Measurements from ENCODE around the gene PTPRD. TPM values are rescaled to one million over a fixed set of nuclear protein-coding genes. Genes with fewer than 3 reads are reported as not detected.

Gene PTPRD
- total RNA-seq, 1 experiment from 2014 or later, result 32.5 TPM

- Mint-ChIP-seq H3K9me3 (no peaks in the 10 kb centered on the region; a peak in 1 of 5 replicates), H3K27ac (no peak overlapping the region), H3K36me3 (ENCODE audit: insufficient read depth in 1 of 3, low read depth in 3 of 3) (no peaks in the 10 kb centered on the region; a peak in 1 of 7 replicates), H3K27me3 (ENCODE audit: low read depth) (peaks cover 28% of the 10 kb centered on the region), H3K4me3 (peak overlapping the region in 1 of 2 experiments; percentile 13; a peak in 1 of 5 replicates), H3K4me1 (peaks cover 57 to 63% of the 10 kb centered on the region in 2 experiments)
- peak; percentile 62 for TF ChIP-seq CTCF (conservative IDR thresholded peaks at IDR 0.05)
- Histone ChIP-seq H3K79me2 (ENCODE audit: insufficient read depth, low read length) (no peaks in the 10 kb centered on the region), H3K23me2 (ENCODE audit: insufficient read length, low read depth, low read length, poor library complexity, severe bottlenecking) (peaks cover 11% of the 10 kb centered on the region), H3K4ac (ENCODE audit: low read depth, low read length) (no peak overlapping the region), H3K27me3 (ENCODE audit: insufficient read depth, low read length) (no peaks in the 10 kb centered on the region), H2BK15ac (ENCODE audit: low read depth, low read length) (no peak overlapping the region), H2BK12ac (ENCODE audit: insufficient read length, low read depth, low read length) (no peak overlapping the region), H3K4me2 (ENCODE audit: insufficient read depth, insufficient read length, low read length) (no peak overlapping the region), H3K23ac (ENCODE audit: insufficient read length, low read depth, low read length) (no peak overlapping the region), H3K9me3 (ENCODE audit: control insufficient read depth, low read depth, low read length) (no peaks in the 10 kb centered on the region), H4K8ac (replicated peaks; ENCODE audit: insufficient read length, low read depth, low read length) (no peak overlapping the region), H2AK5ac (ENCODE audit: insufficient read length, low read length) (no peak overlapping the region), H3K4me1 (ENCODE audit: insufficient read depth, low read length) (peaks cover 2% of the 10 kb centered on the region; the same call in 1 of the 2 replicates), H2AFZ (ENCODE audit: low read length) (no peak overlapping the region), H4K20me1 (ENCODE audit: control insufficient read depth, insufficient read depth, insufficient read length) (no peaks in the 10 kb centered on the region), H2BK120ac (ENCODE audit: low read depth, low read length, poor library complexity, severe bottlenecking) (no peak overlapping the region), H2BK20ac (ENCODE audit: low read depth, low read length, poor library complexity, severe bottlenecking) (no peak overlapping the region), H3K27ac (ENCODE audit: insufficient read length, low read depth, low read length) (no peak overlapping the region), H4K5ac (ENCODE audit: insufficient read length, low read depth, low read length) (no peak overlapping the region), H3K14ac (ENCODE audit: insufficient read depth, low read length) (no peak overlapping the region), H3K9ac (ENCODE audit: extremely low read depth, insufficient read length, low read length) (no peak overlapping the region), H3K79me1 (ENCODE audit: insufficient read depth, low read depth, low read length, poor library complexity, severe bottlenecking) (no peaks in the 10 kb centered on the region), H2BK5ac (ENCODE audit: insufficient read length, low read length) (no peak overlapping the region), H3T11ph (ENCODE audit: low read length) (no peak overlapping the region), H3K18ac (ENCODE audit: insufficient read length, low read depth, low read length) (no peak overlapping the region), H3K56ac (ENCODE audit: insufficient read length, low read depth, low read length) (no peak overlapping the region), H4K91ac (ENCODE audit: insufficient read length, low read depth, low read length) (no peak overlapping the region)
- no CpG with 5 or more reads among the region's 1 CpG for WGBS (ENCODE audit: extremely low coverage, insufficient read length, low lambda C conversion rate)
- DNase-seq, result no peak
These were observed 1757.8 kb downstream of the PTPRD start for GRCh38 chr9:8855046-8855445.

Data from H9 (cell line).